ENCODE results near the gene RIOK2.

DNA sequence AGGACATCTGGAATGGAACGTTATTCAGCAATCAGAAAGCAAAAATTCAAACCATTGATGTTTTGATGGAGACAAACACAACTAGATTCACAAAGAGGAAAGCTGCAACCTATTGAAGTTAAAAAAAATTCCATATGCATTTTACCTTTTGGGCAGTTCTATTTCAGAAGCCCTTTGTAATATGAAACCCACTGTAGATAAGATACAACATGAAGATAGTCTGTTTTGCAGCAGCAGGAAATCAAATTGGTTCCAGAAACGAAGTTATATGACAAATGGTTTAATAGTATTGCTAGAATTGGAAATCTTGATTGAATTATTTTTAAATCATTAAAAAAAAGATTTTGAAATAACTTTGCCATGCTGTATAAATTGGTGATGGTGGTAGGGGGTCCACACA is 41.5 kb downstream of the RIOK2 start:
- TF ChIP-seq FOXM1 (IDR thresholded peaks at IDR 0.05; ENCODE audit: low read depth, low read length): no peak
- TF ChIP-seq, protein P1, sequence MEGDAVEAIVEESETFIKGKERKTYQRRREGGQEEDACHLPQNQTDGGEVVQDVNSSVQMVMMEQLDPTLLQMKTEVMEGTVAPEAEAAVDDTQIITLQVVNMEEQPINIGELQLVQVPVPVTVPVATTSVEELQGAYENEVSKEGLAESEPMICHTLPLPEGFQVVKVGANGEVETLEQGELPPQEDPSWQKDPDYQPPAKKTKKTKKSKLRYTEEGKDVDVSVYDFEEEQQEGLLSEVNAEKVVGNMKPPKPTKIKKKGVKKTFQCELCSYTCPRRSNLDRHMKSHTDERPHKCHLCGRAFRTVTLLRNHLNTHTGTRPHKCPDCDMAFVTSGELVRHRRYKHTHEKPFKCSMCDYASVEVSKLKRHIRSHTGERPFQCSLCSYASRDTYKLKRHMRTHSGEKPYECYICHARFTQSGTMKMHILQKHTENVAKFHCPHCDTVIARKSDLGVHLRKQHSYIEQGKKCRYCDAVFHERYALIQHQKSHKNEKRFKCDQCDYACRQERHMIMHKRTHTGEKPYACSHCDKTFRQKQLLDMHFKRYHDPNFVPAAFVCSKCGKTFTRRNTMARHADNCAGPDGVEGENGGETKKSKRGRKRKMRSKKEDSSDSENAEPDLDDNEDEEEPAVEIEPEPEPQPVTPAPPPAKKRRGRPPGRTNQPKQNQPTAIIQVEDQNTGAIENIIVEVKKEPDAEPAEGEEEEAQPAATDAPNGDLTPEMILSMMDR (IDR thresholded peaks at IDR 0.05 in 2 of 3, conservative IDR thresholded peaks at IDR 0.05 in 1 of 3; ENCODE audit: control insufficient read depth in 2 of 3, extremely low read depth in 1 of 3, insufficient read depth in 1 of 3, low read depth in 3 of 3, low read length in 3 of 3): no peak
- no peak for TF ChIP-seq NBN (IDR thresholded peaks at IDR 0.05)
- TF ChIP-seq CREB1 (IDR thresholded peaks at IDR 0.05; ENCODE audit: low read depth): no peak
- TF ChIP-seq ZNF274 (IDR thresholded peaks at IDR 0.05; ENCODE audit: insufficient read depth, insufficient read length): no peak
- TF ChIP-seq, protein P2, sequence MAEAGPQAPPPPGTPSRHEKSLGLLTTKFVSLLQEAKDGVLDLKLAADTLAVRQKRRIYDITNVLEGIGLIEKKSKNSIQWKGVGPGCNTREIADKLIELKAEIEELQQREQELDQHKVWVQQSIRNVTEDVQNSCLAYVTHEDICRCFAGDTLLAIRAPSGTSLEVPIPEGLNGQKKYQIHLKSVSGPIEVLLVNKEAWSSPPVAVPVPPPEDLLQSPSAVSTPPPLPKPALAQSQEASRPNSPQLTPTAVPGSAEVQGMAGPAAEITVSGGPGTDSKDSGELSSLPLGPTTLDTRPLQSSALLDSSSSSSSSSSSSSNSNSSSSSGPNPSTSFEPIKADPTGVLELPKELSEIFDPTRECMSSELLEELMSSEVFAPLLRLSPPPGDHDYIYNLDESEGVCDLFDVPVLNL (IDR thresholded peaks at IDR 0.05; ENCODE audit: low read depth, low read length): no peak
- TF ChIP-seq EZH2 (IDR thresholded peaks at IDR 0.05; ENCODE audit: borderline replicate concordance, control insufficient read depth, low read depth, low read length): no peak
- TF ChIP-seq, protein P3, sequence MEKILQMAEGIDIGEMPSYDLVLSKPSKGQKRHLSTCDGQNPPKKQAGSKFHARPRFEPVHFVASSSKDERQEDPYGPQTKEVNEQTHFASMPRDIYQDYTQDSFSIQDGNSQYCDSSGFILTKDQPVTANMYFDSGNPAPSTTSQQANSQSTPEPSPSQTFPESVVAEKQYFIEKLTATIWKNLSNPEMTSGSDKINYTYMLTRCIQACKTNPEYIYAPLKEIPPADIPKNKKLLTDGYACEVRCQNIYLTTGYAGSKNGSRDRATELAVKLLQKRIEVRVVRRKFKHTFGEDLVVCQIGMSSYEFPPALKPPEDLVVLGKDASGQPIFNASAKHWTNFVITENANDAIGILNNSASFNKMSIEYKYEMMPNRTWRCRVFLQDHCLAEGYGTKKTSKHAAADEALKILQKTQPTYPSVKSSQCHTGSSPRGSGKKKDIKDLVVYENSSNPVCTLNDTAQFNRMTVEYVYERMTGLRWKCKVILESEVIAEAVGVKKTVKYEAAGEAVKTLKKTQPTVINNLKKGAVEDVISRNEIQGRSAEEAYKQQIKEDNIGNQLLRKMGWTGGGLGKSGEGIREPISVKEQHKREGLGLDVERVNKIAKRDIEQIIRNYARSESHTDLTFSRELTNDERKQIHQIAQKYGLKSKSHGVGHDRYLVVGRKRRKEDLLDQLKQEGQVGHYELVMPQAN (conservative IDR thresholded peaks at IDR 0.05): no peak
- TF ChIP-seq CBFB (IDR thresholded peaks at IDR 0.05; ENCODE audit: low read depth): no peak
- no peak for TF ChIP-seq TAF1 (IDR thresholded peaks at IDR 0.05; ENCODE audit: borderline replicate concordance, low read depth, low read length)

Measured in GM12878 (cell line).